Fibroblast of upper back skin (primary cell): ENCODE measurements around the gene PDCD11.

Experiments used
- DNase-seq: peaks from one replicate; pipeline ENCODE4 v3.0.0-alpha.2; 2013

PDCD11 gene

GRCh38 chr10:103419101-103419500, 22.7 kb downstream of the PDCD11 start:
- DNase-seq: no peak

- no peak for DNase-seq
Measured at GRCh38 chr10:103423748-103424147, 27.3 kb downstream of the PDCD11 start.

GRCh38 chr10:103427866-103428265, 31.4 kb downstream of the PDCD11 start:
- DNase-seq: no peak

- DNase-seq: no peak
Measured at GRCh38 chr10:103428989-103429643, 32.7 kb downstream of the PDCD11 start.

GRCh38 chr10:103429647-103430046, 33.2 kb downstream of the PDCD11 start:
- no peak for DNase-seq

GRCh38 chr10:103431902-103432301, 35.5 kb downstream of the PDCD11 start:
- no peak for DNase-seq

GRCh38 chr10:103433858-103434257, 37.4 kb downstream of the PDCD11 start:
- DNase-seq: peak; percentile 53

GRCh38 chr10:103439776-103440175, 43.4 kb downstream of the PDCD11 start:
- no peak for DNase-seq

- DNase-seq: no peak
Measured at GRCh38 chr10:103440416-103440815, 44.0 kb downstream of the PDCD11 start.

GRCh38 chr10:103441206-103441605, 44.8 kb downstream of the PDCD11 start:
- no peak for DNase-seq

- no peak for DNase-seq
Measured at GRCh38 chr10:103441611-103442010, 45.2 kb downstream of the PDCD11 start.

GRCh38 chr10:103442031-103442461, 45.6 kb downstream of the PDCD11 start:
- DNase-seq: peak; percentile 43

GRCh38 chr10:103443475-103444185, 47.2 kb downstream of the PDCD11 start:
- DNase-seq: no peak

GRCh38 chr10:103444478-103444877, 48.1 kb downstream of the PDCD11 start:
- DNase-seq: no peak

GRCh38 chr10:103445366-103445765, 48.9 kb downstream of the PDCD11 start:
- no peak for DNase-seq

GRCh38 chr10:103445767-103446567, 49.5 kb downstream of the PDCD11 start:
- DNase-seq: peak; percentile 14

- DNase-seq: no peak
Measured at GRCh38 chr10:103447187-103447586, 50.8 kb downstream of the PDCD11 start.

GRCh38 chr10:103448746-103449145, 52.3 kb downstream of the PDCD11 start:
- peak; percentile 82 for DNase-seq

- no peak for DNase-seq
Measured at GRCh38 chr10:103449208-103450144, 53.0 kb downstream of the PDCD11 start.

GRCh38 chr10:103450201-103450695, 53.8 kb downstream of the PDCD11 start:
- no peak for DNase-seq

- peak; percentile 26 for DNase-seq
Measured at GRCh38 chr10:103451091-103451813, 54.8 kb downstream of the PDCD11 start.
